ENCODE results near the gene ABCC3.

The ABCC3 gene, protein sequence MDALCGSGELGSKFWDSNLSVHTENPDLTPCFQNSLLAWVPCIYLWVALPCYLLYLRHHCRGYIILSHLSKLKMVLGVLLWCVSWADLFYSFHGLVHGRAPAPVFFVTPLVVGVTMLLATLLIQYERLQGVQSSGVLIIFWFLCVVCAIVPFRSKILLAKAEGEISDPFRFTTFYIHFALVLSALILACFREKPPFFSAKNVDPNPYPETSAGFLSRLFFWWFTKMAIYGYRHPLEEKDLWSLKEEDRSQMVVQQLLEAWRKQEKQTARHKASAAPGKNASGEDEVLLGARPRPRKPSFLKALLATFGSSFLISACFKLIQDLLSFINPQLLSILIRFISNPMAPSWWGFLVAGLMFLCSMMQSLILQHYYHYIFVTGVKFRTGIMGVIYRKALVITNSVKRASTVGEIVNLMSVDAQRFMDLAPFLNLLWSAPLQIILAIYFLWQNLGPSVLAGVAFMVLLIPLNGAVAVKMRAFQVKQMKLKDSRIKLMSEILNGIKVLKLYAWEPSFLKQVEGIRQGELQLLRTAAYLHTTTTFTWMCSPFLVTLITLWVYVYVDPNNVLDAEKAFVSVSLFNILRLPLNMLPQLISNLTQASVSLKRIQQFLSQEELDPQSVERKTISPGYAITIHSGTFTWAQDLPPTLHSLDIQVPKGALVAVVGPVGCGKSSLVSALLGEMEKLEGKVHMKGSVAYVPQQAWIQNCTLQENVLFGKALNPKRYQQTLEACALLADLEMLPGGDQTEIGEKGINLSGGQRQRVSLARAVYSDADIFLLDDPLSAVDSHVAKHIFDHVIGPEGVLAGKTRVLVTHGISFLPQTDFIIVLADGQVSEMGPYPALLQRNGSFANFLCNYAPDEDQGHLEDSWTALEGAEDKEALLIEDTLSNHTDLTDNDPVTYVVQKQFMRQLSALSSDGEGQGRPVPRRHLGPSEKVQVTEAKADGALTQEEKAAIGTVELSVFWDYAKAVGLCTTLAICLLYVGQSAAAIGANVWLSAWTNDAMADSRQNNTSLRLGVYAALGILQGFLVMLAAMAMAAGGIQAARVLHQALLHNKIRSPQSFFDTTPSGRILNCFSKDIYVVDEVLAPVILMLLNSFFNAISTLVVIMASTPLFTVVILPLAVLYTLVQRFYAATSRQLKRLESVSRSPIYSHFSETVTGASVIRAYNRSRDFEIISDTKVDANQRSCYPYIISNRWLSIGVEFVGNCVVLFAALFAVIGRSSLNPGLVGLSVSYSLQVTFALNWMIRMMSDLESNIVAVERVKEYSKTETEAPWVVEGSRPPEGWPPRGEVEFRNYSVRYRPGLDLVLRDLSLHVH (N-terminal part only)

DNA sequence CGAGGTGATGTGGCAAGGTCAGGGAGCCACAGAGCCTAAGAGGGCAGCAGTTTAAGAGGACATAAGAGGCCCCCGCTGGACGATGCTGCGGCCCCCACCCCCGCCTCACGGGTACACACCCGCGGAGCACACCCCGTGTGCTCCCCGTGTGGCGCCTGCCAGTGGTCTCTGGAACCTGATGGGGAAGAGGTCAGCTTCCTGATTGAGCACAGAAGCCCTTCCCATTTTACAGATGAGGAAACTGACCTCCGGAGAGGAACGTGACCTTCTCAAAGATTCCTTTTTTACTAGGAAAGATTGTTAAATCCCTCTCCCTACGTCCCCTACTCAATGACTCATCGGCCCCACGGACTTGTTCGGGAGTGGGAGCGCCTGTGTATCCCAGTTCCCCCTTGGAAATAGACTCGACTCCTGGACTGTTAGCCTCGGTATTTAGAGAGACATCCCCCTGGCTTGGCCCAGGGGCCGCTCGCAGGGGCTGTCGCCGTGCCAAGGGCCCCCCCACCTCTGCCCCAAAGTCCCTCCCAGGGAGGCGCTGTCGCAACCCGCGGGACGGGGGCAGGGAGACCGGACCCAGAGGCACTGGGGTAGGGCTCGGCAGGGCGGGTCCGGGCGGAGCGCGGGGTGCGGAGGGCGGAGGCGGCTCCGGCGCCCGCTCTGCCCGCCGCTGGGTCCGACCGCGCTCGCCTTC is at the start of gene ABCC3:
ABCC3 (plus strand) TSS at position 658 of the 691 bp plus-strand sequence. CDS start 56 bp downstream, outside the sequence.
- DNase-seq (ENCODE audit: low read depth in 2 of 2, low spot score in 1 of 2), result no peak

DNA sequence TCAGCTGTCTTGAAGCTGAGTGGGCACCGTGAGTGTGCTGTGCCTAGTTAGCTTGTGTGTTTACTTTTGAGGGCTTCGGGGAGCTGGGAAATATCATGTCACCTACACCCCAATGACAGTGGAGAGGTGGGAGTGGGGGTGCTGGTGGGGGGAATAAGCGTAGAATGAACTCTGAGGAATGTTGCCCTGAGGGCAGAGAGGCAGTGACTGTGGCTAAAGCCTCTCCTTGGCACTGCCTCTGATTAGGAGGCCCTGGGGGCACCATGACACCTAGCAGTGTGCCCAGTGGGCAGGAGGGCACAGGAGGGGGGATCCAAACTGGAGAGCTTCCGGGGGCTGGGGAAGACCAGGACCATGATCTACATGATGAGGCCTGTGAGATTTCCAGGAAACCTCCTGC is 49.3 kb upstream of the ABCC3 start:
- no peak for DNase-seq (ENCODE audit: low read depth in 2 of 2, low spot score in 1 of 2)

DNA sequence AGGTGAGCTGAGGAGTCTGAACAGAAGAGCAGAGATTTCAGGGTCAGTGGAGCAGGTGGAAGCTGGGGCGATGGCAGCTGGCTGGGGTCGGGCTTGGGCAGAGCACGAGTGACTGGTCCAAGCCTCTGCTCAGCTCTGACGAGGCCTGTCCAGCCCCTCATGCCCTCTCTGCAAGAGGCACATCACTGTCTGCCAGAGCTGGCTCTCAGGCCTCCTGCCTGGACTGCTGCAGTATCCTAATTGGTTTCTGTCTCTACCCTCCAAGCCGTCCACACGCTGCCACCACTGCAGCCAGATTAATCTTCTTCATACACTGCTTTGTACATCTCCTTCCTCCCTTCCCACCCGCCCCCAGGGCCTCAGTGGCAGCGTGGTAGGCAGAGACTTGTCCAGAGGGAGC is 48.8 kb upstream of the ABCC3 start:
- DNase-seq (ENCODE audit: low read depth in 2 of 2, low spot score in 1 of 2), result no peak

DNA sequence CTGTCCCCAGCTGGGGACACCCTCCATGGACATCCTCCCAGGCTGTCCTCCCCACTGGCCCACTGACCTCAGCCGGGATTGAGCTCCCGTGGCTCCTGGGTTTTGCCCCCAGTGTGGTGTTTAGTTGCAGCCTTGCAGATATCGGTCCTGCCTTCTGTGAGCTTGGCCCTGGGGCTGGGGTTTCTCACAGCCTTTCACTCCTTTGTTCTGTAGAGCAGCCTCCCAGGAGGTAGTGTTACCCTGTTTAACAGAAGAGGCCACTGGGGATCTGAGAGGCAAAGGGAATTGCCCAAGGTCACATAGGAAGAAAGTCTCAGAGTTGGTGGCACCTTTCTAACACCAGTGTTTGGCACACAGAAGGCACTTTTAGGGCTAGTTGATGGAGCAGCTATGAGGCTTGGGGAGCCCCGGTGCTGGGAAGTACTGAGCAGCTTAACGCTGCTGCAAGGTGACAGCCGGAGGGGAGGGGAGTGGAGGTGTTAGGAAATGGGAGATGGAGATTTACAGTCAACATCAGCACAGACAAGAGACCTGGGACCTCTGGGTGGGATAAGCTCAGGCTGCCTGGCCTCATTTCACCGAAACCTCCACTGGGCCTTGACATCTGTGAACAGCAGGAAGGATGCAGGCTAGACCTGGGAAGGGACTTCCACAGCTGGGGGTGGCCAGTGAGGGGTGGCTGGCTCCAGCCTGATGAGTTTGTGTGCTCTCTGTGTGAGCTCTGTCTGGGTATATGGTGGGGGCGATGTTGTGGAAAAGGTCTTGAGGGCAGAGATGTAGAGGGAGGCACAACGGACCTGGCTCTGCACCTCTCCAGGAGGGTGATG is 48.0 kb upstream of the ABCC3 start:
- no peak for DNase-seq (ENCODE audit: low read depth in 2 of 2, low spot score in 1 of 2)

DNA sequence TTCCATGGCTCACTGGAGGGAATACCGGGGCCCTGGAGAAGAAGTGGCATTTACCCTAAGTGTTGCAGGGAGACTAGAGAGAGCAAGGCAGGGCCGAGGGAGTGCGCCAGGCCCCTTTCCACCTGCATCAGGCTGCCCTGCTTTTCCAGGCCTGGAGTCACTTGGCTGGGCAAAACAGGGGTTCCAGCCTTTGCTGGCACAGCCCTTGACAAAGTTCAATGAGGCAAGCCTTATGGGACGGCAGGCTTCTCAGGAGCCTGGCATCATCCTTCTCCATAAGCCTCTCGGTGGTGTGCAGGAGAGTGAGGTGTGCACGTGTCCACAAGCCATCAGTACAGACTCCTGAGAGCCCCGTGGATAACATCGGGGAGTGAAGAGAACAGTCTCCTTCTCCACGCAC is 47.1 kb upstream of the ABCC3 start:
- no peak for DNase-seq (ENCODE audit: low read depth in 2 of 2, low spot score in 1 of 2)

DNA sequence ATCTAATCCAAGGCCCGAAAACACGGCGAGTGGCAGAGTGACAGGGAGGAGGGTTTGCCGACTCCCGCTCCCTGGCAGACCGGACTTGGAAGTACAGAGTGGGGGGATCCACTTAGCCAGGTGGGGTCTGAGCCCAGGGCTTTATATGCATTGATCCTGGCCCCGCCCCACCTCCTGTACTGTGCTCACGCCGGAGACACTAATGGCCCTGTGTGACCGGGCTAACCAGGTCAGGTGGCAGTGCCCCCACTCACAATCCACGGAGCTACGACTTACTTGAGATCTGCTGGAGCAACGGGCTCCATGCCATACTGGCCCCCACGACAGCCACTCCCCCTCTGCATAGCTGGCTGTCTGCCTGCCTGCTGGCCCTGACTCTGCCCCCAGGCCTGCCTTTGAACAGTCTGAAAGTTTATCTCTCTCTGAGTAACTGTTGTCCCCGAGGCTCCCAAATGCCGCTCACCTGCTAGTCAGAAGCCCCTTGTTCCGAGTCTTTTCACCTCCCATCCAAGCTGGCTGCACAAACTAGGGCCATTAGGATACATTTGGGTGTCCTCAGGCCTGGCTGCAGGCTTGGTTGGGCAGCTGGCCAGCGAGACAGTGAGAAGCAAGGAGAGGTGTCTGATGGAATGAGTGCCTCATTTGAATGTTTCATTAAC is 46.2 kb upstream of the ABCC3 start:
- no peak for DNase-seq (ENCODE audit: low read depth in 2 of 2, low spot score in 1 of 2)

DNA sequence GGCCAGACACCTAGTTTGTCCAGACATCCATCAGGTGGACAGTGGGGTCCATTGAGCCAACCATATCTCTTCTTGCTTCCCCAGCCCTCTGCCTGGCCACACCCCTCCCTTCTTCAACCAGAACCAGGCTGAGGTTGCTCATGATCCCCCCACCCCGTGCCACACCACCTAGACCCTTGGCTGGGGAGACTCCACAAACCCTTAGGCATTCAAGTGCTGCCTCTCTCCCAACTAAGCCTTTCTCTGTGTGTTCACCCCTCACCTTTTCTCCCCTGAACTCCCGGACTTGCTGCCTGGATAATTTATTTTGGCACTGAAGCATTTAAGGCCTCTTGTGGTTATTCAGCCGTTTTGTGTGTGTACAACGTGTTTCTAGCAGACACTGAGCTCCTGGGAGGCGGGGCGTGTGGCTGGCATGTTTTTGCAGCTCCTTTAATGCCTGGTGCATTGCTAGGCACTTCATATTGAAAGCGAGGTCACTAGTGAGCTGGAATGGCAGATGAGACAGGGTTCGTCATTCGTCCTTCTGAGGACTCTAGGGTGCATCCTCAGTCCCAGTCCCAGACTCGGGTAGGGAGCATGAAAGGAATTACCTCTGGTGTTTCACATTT is 45.5 kb upstream of the ABCC3 start:
- no peak for DNase-seq (ENCODE audit: low read depth in 2 of 2, low spot score in 1 of 2)

DNA sequence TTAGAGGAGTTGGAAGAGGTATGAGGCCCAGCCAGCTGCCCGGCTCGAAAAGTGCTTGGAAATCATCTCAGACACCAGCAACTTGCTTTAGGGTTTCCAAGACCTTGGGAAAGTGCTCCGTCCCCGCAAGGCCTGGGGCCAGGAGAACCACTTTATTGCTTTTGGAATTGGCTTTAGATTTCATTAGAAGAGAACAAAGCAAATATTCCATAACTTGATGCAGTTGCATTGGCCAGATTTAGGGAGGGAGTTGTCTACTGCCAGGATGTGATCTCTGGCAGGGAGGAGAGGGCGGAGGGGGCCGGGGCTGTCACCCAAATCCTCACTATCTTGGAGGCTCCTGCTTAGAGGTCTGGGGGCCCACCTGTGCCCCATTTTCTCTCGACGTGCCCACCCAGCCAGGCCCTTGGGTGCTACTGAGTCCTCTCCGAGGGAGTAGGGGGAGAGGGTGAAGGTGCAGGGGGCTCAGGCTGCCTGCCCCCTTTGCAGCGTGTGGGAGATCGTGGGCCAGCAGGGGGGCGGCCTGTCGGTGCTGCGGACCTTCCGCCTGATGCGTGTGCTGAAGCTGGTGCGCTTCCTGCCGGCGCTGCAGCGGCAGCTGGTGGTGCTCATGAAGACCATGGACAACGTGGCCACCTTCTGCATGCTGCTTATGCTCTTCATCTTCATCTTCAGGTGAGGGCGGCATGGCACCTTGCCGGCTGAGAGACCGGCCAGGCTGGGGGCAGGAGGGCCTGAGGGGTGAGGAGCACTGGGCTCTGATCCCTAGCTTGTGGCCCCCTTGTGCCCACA is 43.5 kb upstream of the ABCC3 start:
- DNase-seq (ENCODE audit: low read depth in 2 of 2, low spot score in 1 of 2), result no peak

DNA sequence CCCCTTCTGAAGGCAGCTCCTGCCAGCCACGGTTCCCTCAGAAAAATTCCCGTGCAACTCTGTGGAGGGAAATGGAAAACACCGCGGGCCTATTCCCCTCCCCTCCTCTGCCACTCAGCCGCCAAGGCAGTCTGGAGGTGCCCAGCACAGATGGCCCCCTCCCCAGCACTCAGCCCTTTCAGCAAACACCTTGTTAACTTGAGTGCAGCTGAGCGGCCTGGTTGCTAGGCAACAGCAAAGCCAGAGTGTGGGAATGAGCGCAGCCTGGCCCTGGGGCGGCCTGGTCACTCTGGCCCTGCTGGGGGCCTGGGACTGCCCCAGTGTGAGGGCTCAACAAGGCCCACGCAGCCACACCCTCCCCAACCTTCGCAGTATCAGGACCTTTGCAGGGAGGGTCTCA is 41.4 kb upstream of the ABCC3 start:
- no peak for DNase-seq (ENCODE audit: low read depth in 2 of 2, low spot score in 1 of 2)

DNA sequence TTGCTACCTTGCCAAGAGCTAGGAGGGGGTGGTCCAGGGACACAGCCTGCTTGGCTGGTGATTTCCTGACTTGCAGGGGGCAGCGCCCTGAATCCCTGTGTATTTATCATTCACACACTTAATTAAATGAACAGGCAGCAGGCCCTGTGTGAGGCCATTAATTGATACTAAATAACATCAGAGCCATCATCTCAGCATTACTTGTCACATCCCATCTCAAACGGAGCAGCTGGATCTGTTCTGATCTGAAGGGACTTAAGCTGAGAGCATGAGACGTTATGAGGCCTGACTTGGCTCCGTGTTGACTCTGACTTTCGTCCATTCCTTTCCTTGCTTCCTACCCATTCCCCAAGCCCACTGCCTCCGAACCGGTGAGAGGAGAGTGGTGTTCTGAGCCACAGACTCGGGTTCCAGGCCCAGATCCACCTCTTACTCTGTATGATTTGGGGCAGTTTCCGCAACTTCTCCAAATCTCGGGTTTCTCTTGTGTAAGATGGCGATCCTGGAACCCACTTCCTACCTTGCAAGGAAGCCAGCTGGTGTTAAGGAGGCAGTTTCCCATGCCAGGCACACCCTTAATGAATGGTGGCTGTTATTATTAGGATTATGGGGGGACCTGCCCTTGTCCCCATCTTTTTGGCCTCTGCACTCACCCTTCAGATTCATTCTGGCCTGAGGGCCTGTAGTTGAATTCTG is 40.4 kb upstream of the ABCC3 start:
- DNase-seq (ENCODE audit: low read depth in 2 of 2, low spot score in 1 of 2), result no peak

DNA sequence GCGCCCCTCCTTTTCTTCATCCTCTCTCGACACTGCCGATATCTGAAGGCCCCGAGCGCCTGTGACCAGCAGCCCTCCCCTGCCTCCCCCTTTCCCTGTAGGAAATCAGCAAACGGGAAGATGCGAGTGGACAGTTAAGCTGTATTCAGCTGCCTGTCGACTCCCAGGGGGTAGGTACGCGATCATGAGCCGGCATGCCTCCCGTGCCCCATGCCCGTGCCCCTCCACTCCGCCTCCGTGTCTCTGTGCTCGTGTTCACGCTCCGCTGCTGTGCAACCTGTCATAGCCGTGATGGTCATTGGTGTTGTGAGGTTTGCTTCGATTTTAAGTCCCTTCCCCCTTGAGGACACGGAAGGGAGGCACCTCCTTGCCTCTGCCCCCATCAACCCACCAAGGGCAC is 39.8 kb upstream of the ABCC3 start:
- DNase-seq (ENCODE audit: low read depth in 2 of 2, low spot score in 1 of 2), result no peak

DNA sequence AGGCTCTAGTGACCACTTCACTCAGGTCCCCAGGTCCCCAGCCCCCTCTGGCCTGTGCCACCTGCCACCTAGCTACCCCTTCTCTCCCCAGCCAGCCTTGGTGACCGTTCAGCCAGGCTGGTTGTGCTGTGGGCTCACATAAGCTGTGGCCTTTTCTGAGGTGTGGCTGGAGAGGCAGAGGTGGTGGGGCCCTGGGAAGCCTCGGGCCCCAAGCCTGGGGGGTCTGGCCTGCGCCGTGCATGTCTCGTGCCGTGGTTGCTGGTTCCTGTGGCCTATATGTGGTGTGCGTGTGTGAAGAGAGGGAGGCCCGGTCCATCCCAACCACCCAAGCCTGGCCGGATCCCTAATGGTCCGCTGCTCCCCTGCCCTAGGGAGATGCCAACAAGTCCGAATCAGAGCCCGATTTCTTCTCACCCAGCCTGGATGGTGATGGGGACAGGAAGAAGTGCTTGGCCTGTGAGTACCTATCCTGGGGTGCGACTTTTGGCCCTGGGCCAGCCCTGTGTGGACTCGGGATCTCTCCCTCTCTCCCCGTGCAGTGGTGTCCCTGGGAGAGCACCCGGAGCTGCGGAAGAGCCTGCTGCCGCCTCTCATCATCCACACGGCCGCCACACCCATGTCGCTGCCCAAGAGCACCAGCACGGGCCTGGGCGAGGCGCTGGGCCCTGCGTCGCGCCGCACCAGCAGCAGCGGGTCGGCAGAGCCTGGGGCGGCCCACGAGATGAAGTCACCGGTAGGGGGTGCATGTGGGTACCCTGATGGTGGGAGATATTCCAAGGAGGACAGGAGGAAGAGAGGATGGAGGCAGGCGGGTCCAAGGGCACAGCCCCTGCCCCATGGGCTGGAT is 38.3 kb upstream of the ABCC3 start:
- no peak for DNase-seq (ENCODE audit: low read depth in 2 of 2, low spot score in 1 of 2)

DNA sequence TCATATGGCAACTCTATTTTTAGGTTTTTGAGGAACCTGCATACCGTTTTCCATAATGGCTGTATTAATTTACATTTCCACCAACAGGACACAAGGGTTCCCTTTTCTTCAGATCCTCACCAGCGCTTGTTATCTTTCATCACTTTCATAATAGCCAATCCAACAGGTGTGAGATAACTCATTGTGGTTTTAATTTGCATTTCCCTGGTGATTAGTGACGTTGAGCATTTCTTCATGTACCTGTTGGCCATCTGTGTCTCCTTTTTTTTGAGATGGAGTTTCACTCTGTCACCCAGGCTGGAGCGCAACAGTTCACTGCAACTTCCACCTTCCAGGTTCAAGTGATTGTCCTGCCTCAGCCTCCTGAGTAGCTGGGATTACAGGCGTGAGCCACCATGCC is 36.2 kb upstream of the ABCC3 start:
- DNase-seq (ENCODE audit: low read depth in 2 of 2, low spot score in 1 of 2), result no peak

DNA sequence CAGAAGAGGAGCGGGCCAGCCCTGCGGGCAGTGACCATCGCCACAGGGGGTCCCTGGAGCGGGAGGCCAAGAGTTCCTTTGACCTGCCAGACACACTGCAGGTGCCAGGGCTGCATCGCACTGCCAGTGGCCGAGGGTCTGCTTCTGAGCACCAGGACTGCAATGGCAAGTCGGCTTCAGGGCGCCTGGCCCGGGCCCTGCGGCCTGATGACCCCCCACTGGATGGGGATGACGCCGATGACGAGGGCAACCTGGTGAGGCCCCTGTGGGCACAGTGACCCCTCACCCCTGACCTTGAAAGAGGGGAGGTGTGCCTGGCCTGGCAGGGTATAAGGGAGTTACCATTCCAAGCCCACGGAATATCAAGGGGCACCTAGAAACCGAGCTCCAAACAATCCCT is 35.1 kb upstream of the ABCC3 start:
- no peak for DNase-seq (ENCODE audit: low read depth in 2 of 2, low spot score in 1 of 2)

DNA sequence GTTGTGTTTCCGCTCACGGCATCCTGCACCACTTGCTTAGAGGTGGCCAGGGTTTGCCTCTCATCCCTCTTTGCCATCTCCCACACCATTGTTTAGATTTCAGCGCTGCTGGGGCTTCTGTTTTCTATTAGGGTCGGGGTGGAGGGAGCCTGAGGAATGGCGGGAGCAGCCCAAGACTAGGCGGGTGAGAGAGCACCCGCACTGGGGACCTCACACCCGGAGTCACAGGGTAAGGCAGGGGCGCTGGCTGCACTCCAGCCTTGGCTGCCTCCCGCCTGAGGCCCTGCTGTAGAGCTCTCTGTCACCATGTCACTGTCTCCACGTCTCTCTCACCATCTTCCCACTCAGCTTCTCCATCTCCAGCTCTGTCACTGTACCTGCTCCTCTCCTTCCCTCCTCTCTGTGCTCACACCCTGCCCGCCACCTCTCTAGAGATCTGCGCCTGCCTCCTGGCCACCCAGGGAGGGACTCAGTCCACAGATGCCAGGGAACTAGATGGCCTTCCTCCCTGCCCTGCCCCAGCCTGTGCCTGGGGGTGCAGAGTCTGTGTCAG is 32.8 kb upstream of the ABCC3 start:
- DNase-seq (ENCODE audit: low read depth in 2 of 2, low spot score in 1 of 2), result no peak

DNA sequence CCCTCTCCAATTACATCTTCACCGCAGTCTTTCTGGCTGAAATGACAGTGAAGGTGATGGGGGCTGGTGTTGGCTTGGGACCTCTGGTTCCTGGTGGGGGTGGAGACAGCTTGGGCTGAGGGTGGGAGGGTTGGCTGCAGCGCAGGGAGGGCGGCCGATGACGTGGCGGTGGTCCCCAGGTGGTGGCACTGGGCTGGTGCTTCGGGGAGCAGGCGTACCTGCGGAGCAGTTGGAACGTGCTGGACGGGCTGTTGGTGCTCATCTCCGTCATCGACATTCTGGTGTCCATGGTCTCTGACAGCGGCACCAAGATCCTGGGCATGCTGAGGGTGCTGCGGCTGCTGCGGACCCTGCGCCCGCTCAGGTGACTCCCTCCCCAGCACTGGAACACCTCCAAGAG is 31.8 kb upstream of the ABCC3 start:
- no peak for DNase-seq (ENCODE audit: low read depth in 2 of 2, low spot score in 1 of 2)
